Activated CD8-positive, alpha-beta memory T cell treated with anti-CD3 and anti-CD28 coated beads, Interleukin-2, amount 50 U/mL, for 24 hours (primary cell): ENCODE measurements around the gene ZCCHC17.

Source experiments
- DNase-seq: peaks from one replicate; pipeline ENCODE4 v3.0.0-alpha.2; 2020; ENCODE audit errors: extremely low read depth

Gene ZCCHC17

DNA sequence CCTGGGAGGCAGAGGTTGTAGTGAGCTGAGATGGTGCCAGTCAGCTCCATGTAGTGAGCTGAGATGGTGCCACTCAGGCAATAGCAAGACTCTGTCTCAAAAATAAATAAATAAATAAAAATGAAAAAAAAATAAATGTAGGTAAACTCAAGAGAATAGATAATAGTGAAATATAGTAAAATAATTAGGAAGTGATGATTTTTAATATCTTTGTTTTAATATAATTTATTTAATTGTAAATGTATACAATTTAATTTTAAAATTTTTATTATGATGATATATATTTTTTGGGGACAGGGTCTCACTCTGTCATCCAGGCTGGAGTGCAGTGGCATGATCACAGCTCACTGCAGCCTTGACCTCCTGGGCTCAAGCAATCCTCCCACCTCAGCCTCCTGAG lies 96.6 kb downstream of the ZCCHC17 start:
- DNase-seq: no peak

DNA sequence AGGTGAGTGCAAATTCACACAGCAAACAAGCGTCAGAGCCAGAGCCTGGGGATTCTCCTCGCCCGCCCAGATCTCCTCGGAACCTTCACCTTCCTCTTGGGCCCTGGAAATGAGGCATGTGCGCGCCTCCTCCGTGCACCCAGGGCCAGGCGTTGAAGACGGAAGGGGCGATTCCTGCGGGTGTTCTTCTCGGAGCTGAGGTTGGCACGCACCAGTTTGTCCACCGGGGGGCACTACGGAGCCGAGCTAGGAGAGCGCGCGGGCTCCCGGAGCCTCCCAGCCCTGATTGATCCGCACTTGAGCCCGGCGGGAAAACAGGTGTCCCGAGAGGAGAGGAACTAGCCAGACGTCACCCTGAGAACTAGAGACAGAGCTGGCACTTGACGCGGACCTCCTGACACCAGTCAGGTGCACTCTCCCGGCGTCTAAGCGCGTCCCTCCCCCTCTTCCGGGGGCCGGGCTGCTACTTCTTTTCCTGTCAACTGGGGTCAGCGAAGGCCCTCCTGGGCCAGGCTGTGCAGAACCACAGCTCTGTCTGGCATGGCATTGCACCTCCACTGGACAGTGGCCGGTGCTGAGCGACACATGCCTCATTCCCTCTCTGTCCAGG lies 97.9 kb downstream of the ZCCHC17 start:
- DNase-seq: peak; percentile 49

DNA sequence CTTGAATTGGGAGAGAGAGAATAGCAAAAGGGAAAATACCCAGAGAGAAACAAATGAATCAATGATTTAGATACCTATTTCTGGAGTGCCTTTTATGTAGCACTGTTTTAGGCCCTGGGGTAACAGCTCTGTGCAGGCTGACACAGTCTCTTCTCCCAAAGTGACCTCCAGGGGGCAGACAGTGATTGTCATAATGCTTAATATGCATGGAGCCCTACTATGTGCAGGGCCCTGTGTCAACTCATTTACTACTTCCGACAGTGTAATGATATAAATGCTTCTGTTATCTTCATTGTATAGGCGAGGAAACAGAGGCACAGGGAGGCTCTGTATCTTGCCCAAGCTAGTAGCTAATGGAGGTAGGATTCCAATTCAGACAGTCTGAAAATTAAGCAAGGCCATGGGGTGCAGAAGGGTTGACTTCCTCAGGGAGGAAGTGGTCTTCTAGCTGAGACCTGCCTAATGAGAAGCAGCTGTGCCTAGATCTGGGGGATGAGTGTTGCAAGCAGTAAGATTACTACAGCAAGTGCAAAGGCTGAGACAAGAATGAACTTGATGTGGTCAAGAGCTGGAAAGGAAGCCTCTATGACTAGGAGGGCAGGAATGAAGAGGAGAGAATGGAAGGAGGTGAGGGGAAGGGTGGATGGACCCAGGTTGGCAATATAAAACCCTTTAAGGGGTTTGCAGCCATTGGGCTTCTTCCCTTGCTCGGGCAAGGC lies 100.0 kb downstream of the ZCCHC17 start:
- DNase-seq: no peak

DNA sequence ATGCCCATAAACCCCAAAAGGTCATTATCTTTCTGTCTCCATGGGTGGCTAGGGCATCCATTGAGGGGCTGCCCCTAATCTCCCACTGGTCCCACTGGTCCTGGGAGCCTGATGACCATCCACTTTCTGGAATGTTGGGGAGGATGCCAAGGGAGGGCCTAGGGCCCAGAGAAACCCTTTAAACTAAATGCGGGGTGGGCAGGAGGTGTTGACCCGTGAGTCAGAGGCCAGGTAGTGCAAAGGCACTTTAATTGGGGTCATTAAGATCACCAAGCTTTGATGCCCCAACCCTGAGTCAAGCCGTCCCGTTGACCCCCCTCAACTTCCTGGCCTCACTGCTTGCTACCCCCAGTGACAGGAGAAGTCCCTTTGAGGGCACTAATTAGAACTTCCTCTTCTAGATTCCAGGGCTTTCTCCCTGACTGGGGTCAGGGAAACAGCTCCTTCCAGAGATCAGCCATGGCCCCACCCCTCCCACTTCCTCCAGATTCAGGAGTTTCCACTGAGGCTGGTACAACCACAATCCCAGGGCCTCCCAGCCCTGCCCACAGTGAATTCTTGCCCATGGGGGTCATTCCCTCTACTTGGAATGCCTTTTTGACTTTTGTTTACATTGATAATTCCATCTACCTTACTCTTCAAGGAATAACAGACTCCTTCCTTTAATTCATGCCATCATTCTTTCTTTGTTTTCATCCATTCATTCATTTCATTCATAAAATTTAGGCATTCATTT lies 100.7 kb downstream of the ZCCHC17 start:
- DNase-seq: no peak

DNA sequence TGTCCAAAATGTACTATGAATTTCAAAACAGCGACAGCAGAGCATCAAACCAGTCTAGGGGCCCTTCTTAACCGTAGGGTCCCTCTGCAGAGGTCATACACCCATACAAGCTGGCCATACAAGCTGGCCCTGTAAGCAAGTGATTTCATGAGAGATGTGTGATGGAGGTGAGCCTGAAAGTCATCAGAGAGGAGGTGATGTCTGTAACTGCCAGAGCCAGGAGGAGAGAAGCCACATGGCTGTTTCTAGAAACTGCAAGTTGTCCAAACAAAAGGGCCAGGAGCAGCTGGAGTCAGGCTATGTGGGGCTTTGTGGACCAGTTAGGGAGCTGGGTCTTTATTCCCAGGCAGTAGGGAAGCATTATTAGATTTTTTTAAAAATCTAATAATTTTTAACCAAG lies 101.4 kb downstream of the ZCCHC17 start:
- no peak for DNase-seq

DNA sequence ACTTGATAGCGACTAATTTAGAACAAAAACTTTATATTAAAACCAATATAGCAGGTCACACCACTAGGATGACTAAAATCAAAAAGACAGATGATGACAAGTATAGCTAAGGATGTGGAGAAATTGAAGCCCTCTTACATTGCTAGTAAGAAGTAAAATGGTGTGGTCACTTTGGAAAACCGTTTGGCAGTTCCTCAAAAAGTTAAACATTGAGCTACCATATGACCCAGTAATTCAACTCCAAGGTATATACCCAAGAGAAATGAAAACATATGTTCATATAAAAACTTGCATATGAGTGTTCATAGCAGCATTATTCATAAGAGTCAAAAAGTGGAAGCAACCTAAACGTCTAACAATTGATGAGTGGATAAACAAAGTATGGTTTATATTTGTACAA lies 103.1 kb downstream of the ZCCHC17 start:
- no peak for DNase-seq

DNA sequence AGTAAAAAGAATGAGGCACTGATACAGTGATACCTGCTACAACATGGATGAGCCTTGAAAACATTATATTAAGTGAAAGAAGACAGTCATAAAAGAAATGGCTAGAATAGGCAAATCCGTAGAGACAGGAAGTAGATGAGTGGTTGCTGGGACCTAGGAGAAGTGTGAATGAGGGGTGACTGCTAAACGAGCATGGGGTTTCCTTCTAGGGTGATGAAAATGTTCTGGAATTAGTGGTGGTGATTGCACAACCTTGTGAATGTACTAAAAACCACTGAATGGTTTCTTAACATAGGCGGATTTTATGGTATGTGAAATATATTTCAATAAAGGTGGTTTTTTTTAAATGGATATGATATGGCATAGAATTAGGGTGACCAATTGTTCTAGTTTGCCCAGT lies 103.6 kb downstream of the ZCCHC17 start:
- no peak for DNase-seq

DNA sequence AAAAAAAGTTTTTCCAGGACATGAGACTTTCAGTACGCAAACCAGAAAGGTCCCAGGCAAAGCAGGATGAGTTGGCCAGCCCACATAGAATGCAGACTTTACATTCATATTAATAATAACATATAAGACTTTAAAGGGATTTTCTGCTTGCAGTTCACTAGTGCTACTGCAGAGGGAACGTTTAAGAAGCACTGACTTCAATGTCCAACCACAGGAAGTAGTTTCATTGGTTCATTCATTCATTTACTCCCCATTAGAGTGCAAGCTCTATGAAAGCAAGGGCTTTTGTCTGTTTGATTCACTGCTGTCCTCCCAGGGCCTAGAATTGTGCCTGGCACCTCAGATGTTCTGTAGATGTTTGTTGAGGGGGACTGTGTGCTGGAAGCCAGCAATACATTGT lies 104.4 kb downstream of the ZCCHC17 start:
- DNase-seq: no peak

DNA sequence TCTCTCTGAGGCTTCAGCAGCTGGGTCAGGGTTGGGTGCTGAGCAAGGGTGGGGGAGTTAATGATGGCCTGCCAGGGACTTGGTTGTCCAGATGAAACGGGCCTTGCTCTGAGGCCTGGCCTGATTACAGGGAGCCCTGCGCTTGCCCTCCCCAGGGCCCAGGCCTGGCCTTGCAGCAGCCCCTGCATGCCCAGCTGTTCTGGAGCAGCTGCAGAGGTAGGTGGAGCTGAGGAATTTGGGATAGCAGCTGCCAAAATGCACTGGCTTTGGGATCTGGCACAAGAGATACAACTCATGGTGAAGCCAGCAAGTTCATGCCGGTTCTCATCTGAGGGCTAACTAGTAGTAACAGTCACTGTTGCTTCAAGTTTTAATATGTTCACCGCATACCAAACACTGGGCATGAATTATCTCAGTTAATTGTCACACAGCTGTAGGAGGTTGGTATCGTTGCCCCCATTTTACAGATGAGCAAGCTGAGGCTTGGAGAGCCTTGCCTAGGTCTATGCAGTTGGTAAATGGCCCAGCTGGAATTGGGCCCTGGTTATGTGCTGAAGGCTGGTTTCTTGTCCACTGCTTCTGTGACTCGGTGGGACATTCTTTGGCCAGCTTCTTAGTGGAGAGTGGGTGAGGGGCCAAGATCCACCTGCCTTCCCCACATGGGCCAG lies 108.9 kb downstream of the ZCCHC17 start:
- no peak for DNase-seq

DNA sequence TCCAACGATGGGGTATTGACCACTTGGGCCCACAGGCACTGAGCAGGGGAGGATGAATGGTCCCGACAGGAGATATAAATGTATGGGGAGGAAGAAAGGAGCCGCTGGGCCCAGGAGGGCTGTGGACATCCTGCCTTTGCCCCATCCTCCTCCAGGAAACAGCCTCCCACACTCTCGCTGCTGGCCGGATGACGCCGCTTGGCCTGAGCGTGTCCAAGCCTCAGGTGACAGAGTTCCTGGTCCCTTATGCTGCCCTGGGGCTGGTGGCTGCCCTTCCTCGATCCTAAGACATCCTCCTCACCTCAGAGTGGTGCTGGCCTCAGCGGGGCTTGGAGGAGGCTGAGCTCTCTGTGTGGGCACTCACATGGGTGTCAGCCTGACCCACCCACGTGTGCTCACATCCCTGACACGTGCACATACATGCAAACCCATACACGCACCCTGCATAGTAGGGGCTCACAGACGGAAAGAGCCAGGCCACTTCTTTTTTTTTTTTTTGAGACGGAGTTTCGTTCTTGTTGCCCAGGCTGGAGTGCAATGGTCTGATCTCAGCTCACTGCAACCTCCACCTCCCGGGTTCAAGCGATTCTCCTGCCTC lies 110.3 kb downstream of the ZCCHC17 start:
- no peak for DNase-seq

DNA sequence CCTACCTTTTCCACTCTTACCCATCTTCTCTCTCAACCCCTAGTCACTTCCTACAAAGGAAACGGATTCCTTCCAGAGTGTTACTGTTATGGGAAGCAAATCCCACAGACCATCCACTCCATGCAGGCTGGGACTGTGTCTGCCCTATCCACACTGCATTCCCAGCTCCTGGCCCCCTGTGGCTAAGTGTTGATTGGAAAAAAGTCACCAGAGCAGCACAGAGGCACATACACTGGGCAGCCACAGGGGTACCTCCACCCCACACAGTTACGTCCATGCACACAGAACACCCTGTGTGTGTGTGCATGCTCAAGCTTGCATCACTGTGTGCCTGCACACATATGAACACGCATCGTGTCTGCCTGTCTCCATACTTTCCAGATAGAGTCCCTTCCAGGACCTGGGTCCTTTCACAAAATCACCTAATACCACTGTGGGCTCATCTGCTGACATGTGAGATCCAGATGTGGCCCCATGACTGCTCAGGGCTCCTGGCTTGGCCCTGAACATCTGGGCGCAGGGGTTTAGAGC lies 112.0 kb downstream of the ZCCHC17 start:
- DNase-seq: no peak

DNA sequence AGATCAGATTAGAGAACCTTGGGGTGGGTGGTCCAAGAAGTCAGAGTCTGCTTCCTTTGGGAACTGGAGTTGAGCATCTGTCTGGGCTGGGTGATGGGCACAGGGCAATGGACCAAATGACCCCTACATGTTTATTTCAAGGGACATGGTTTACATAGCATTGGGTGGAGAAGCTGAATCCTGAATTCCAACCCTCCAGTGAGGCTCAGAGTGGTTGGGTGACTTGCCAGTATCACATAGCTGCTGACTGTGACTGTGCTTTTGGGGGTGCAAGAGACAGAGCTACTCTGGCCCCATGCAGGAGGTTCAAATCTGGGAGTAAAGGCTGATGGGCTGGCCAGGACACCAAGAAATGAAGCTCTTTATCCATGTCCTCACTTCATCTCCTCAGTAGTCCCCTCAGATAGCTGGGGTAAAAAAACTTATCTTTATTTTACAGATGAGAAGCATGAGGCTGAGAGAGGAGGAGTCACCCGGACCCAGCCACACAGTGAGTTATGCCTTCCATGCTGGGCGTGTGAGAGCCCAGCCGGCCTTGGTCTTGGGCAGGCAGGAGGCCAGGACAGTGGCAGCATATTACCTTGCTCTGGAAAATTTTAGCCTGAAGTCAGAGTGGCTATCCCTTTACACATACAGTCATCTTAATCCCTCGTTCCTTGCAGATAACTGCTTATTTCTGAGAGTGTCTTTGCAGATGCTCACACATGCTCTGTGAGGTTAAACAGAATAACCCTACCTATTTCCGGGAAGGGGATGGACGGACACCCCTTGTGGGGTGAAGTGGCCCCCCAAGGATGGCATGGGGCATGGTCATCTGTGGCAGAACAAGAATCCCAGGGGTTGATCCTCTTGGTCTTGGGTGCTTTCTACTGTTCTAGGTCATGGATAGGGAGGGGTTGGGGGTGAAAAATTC lies 113.4 kb downstream of the ZCCHC17 start:
- DNase-seq: no peak

DNA sequence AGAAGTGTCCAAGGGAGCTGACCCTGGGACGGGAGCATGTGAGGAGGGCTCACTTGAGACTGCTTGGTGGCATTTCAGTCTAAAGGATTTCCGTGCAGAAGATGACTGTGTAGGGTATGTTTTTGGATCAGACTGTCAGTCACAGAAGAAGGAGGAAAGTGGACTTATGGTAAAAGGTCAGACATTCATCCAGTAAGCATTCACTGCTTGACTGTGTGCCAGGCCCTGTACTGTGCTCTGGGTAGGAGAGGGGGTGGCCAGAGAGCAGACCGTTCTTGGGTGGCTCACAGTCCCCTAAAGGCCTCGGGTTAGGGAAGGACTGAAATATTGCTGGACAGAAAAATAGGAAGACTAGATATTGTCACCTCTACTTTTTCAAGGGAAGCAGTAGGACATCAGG lies 114.0 kb downstream of the ZCCHC17 start:
- no peak for DNase-seq

DNA sequence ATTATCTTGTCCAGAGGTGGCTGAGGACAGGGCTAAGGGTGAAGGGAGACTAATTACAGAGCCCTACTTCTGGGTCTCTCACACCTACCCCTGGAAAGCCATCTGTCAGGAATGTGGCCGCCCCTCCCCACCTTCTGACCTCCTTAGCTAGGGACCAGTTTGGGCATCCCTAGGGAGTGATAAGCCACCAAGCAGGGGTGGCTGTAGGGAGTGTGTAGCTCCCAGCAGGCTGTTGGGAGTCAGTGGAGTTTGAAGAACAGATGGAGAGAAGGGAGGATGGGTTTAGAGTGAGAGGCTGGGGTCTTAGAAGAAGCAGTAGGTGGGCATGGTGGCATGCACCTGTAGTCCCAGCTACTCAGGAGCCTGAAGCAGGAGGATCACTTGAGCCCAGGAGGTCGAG lies 115.4 kb downstream of the ZCCHC17 start:
- DNase-seq: no peak

DNA sequence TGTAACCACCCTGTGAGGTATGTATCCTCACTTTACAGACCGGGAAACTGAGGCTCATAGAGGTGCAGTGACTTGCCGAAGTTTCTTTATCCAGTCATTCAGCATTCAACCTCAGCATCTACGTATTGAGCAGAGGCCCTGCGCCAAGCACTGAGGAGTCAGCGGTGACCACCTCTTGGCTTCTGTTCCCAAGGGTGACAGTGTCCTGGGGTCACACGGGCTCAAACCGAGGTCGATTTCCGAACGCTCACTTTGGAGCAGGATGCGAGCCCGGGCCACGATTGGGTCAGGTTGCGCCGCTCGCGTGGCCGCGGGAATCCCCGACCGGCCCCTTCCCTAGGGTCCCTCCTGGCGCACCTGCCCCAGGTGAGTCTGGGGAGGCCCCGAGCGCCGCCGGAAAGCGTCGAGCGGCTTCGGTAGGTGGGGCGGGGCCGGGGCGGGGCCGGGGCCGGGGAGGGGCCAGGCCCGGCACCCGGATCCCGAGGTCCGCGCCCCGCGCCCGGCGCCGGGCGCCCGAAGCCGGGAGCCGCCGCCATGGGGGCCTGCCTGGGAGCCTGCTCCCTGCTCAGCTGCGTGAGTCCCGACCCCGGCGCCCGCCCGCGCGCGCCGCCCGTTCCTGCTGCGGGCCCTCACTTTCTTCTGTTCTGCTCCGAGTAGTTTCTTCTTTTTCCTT lies 116.0 kb downstream of the ZCCHC17 start, which contains the start of gene SERINC2:
Gene SERINC2, plus strand, starts transcription at position 482 of the 673 bp plus-strand sequence. Its CDS starts 53 bp downstream, at position 535.
- no peak for DNase-seq

DNA sequence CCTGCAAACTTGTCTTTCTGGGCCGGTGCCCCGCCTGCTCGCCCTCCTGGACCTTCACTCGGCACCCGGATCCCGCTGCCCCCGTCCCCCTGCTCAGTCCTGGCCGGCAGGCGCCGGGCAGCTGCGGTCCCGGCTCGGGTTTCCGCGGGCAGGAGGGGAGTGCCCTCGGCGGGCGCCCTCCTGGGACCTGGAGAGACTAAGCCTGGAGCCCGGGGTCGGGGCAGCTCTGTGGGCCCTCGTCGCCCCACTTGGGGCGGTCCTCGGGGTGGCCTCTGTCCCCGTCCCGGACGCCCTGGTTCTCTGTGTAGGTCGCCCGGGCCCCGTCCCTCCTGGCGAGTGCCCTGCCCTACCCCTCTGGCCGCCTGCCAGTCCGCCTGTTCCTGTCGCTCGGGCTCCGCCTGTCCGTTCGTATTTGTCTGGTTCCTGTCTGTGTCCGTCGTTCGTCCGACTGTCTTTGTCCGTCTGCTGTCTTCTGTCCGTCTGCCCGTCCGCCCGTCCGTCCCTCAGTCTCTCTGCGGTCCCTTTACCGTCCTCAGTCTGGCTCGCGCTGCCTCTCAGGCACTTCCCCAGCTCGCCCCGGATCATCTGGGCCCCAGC lies 116.7 kb downstream of the ZCCHC17 start:
- no peak for DNase-seq
